ENCODE measurements around the gene STX16.

The STX16 gene

GRCh38 chr20:58677808-58678207 is 26.7 kb downstream of the STX16 start:
- no peak for DNase-seq

GRCh38 chr20:58678806-58679205 is 27.7 kb downstream of the STX16 start:
- DNase-seq, result no peak

- DNase-seq, result no peak
These were observed 31.8 kb downstream of the STX16 start for GRCh38 chr20:58682656-58683531.

GRCh38 chr20:58684291-58684690 is 33.2 kb downstream of the STX16 start:
- DNase-seq, result no peak

- DNase-seq, result no peak
These were observed 34.9 kb downstream of the STX16 start for GRCh38 chr20:58685988-58686387.

- no peak for DNase-seq
These were observed 37.3 kb downstream of the STX16 start for GRCh38 chr20:58688414-58688813.

- DNase-seq, result no peak
These were observed 37.8 kb downstream of the STX16 start for GRCh38 chr20:58688840-58689239.

- no peak for DNase-seq
These were observed 39.5 kb downstream of the STX16 start for GRCh38 chr20:58690396-58691135.

- DNase-seq, result peak in 1 of 5 experiments; percentile 7
These were observed 40.9 kb downstream of the STX16 start for GRCh38 chr20:58691773-58692578.

GRCh38 chr20:58692579-58693225 is 41.6 kb downstream of the STX16 start, which contains the start of gene NPEPL1:
NPEPL1 (plus strand) TSS chr20:58692800; CDS start chr20:58692901, 101 bp downstream.
- peak; percentile 44 to 82 (median 48) for DNase-seq

GRCh38 chr20:58693226-58694006 is 42.3 kb downstream of the STX16 start:
- peak in 1 of 5 experiments; percentile 35 for DNase-seq

- no peak for DNase-seq
These were observed 43.4 kb downstream of the STX16 start for GRCh38 chr20:58694241-58695083.

- no peak for DNase-seq
These were observed 44.1 kb downstream of the STX16 start for GRCh38 chr20:58695084-58695722.

GRCh38 chr20:58695895-58696375 is 44.9 kb downstream of the STX16 start:
- DNase-seq, result no peak

GRCh38 chr20:58696411-58696961 is 45.4 kb downstream of the STX16 start:
- DNase-seq, result no peak

GRCh38 chr20:58697201-58697866 is 46.3 kb downstream of the STX16 start:
- no peak for DNase-seq

- no peak for DNase-seq
These were observed 47.0 kb downstream of the STX16 start for GRCh38 chr20:58697867-58698703.
